CD8-positive, alpha-beta memory T cell (primary cell): ENCODE data around the gene PAK6. TPM values are rescaled to one million over a fixed set of nuclear protein-coding genes. Genes with fewer than 3 reads are reported as not detected.

ENCODE experiments used
- CTCF ChIA-PET: fragments of 350-600 bp; sonication (Branson Sonifier 250); formaldehyde crosslinking; loops from one replicate; lab custom pipeline; 2021; ENCODE audit warnings: antibody characterized with exemption; lab: Charles Lee
- POLR2A ChIA-PET: fragments of 350-600 bp; sonication (Branson Sonifier 250); formaldehyde crosslinking; loops from one replicate; lab custom pipeline; 2021; ENCODE audit warnings: antibody characterized with exemption; lab: Charles Lee
- DNase-seq, 5 donors: peaks; one replicate each; pipeline versions ENCODE4 v3.0.0 to v3.0.0-alpha.2; 2020 to 2022; ENCODE audit warnings: mixed read lengths in 1 of 5
- H3K27ac ChIP-seq: one replicate; pipeline ENCODE4 v1.7.0; 2013; ENCODE audit warnings: low read depth, mild to moderate bottlenecking, low read length, moderate library complexity
- H3K27me3 ChIP-seq: 2 replicates; pipeline ENCODE4 v1.7.0; 2013; ENCODE audit warnings: low read length, mild to moderate bottlenecking; ENCODE audit not compliant: insufficient read depth, poor library complexity, severe bottlenecking
- H3K36me3 ChIP-seq: 2 replicates; pipeline ENCODE4 v1.7.0; 2013; ENCODE audit warnings: mild to moderate bottlenecking, low read length, moderate library complexity; ENCODE audit not compliant: insufficient read depth
- H3K4me1 ChIP-seq: 2 replicates; pipeline ENCODE4 v1.7.0; 2013; ENCODE audit warnings: mild to moderate bottlenecking, low read length, moderate library complexity; ENCODE audit not compliant: insufficient read depth
- H3K4me3 ChIP-seq: 2 replicates; pipeline ENCODE4 v1.7.0; 2013; ENCODE audit warnings: mild to moderate bottlenecking, low read length
- H3K9me3 ChIP-seq: 2 replicates; pipeline ENCODE4 v1.7.0; 2013; ENCODE audit warnings: mild to moderate bottlenecking, low read length
- H3K27ac Mint-ChIP-seq, 8 donors: one replicate each; pipeline ENCODE4 v1.8.0; 2020 to 2021; ENCODE audit warnings: mixed read lengths in 8 of 8, mild to moderate bottlenecking in 6 of 8, inconsistent platforms in 3 of 8, moderate library complexity in 3 of 8
- H3K27me3 Mint-ChIP-seq, 2 donors: one replicate each; pipeline ENCODE4 v1.8.0; 2020 to 2021; ENCODE audit warnings: mixed read lengths in 2 of 2, mild to moderate bottlenecking in 1 of 2, moderate library complexity in 1 of 2
- H3K36me3 Mint-ChIP-seq, 3 donors: one replicate each; pipeline ENCODE4 v1.8.0; 2020 to 2021; ENCODE audit warnings: mixed read lengths in 3 of 3, inconsistent platforms in 1 of 3, mild to moderate bottlenecking in 1 of 3
- H3K4me1 Mint-ChIP-seq, 3 donors: one replicate each; pipeline ENCODE4 v1.8.0; 2020 to 2021; ENCODE audit warnings: mixed read lengths in 3 of 3, inconsistent platforms in 1 of 3, mild to moderate bottlenecking in 1 of 3
- H3K4me3 Mint-ChIP-seq, 7 donors: one replicate each; pipeline ENCODE4 v1.8.0; 2020 to 2021; ENCODE audit warnings: mixed read lengths in 7 of 7, mild to moderate bottlenecking in 6 of 7, moderate library complexity in 4 of 7, inconsistent platforms in 2 of 7
- H3K9me3 Mint-ChIP-seq, 5 donors: one replicate each; pipeline ENCODE4 v1.8.0; 2020 to 2022; ENCODE audit warnings: mixed read lengths in 5 of 5, mild to moderate bottlenecking in 3 of 5, moderate library complexity in 2 of 5, inconsistent platforms in 1 of 5
- polyA plus RNA-seq: library from polyadenylated mRNA; unstranded; fragments of 300-500 nt; fragmentation: Illumina TruSeq; gene quantifications from one replicate; pipeline ENCODE4 v1.2.3, GENCODE V29; 2021
- total RNA-seq, 2 experiments: library from RNA; stranded (reverse); gene quantifications; one replicate each; pipeline ENCODE4 v1.2.3, GENCODE V29; 2021

The PAK6 gene
- total RNA-seq (1 to 10 TPM; 1.7 to 1.9 TPM), polyA plus RNA-seq (2.8 TPM)

- POLR2A ChIA-PET = no interaction called here
- H3K27ac ChIP-seq = no peak within 1 kb of the TSS
- H3K9me3 ChIP-seq = no peaks in the 10 kb centered on the region
- H3K9me3 Mint-ChIP-seq = no peaks in the 10 kb centered on the region
- H3K36me3 ChIP-seq = no peaks in the 10 kb centered on the region
- peaks cover 3% of the 10 kb centered on the region for H3K27me3 ChIP-seq
- CTCF ChIA-PET = interaction anchor here (1.1 to 3.0 kb wide), 2 partner anchors 21 to 38 kb away, joined by 3 to 12 read pairs; no protein-coding TSS in a partner anchor
- H3K27ac Mint-ChIP-seq = peak within 1 kb of the TSS in 2 of 8 donors; percentile 29 to 37
- peak within 1 kb of the TSS in 3 of 7 donors; percentile 32 to 54 (median 53) for H3K4me3 Mint-ChIP-seq
- peaks cover 5% of the 10 kb centered on the region for H3K4me1 ChIP-seq
- H3K36me3 Mint-ChIP-seq = peaks cover 0 to 2% (median 0%) of the 10 kb centered on the region in 3 donors
- H3K4me1 Mint-ChIP-seq = peaks cover 2 to 15% (median 6%) of the 10 kb centered on the region in 3 donors
- DNase-seq = peak in 3 of 5 donors; percentile 13 to 44 (median 16)
- H3K4me3 ChIP-seq = no peak within 1 kb of the TSS
- peaks cover 13 to 23% of the 10 kb centered on the region in 2 donors for H3K27me3 Mint-ChIP-seq
Observed at GRCh38 chr15:40238532-40239403, at the start of gene PAK6. TSS of gene PAK6 (plus strand) at chr15:40239063. CDS start at chr15:40264786, 25,723 bp downstream.

- H3K4me1 ChIP-seq = no peaks in the 10 kb centered on the region
- no peaks in the 10 kb centered on the region for H3K27me3 Mint-ChIP-seq
- no peak overlapping the region for H3K27ac Mint-ChIP-seq
- peaks cover 0 to 12% (median 0%) of the 10 kb centered on the region in 3 donors for H3K4me1 Mint-ChIP-seq
- H3K4me3 Mint-ChIP-seq = no peak overlapping the region
- H3K9me3 Mint-ChIP-seq = no peaks in the 10 kb centered on the region
- no peaks in the 10 kb centered on the region for H3K36me3 ChIP-seq
- no peak overlapping the region for H3K4me3 ChIP-seq
- H3K36me3 Mint-ChIP-seq = no peaks in the 10 kb centered on the region
- ChIA-PET CTCF (no interaction called here), POLR2A (no interaction called here)
- H3K27ac ChIP-seq = no peak overlapping the region
- no peaks in the 10 kb centered on the region for H3K9me3 ChIP-seq
- H3K27me3 ChIP-seq = no peaks in the 10 kb centered on the region
- DNase-seq = no peak
Observed at GRCh38 chr15:40190591-40190990, 48.3 kb upstream of the PAK6 start.

GRCh38 chr15:40192942-40193341 lies 45.9 kb upstream of the PAK6 start:
- Mint-ChIP-seq H3K9me3 (no peaks in the 10 kb centered on the region), H3K4me1 (peaks cover 15 to 30% (median 17%) of the 10 kb centered on the region in 3 donors), H3K36me3 (peaks cover 0 to 1% (median 0%) of the 10 kb centered on the region in 3 donors), H3K27me3 (no peaks in the 10 kb centered on the region), H3K27ac (no peak overlapping the region), H3K4me3 (no peak overlapping the region)
- Histone ChIP-seq H3K4me3 (no peak overlapping the region), H3K27ac (no peak overlapping the region), H3K9me3 (no peaks in the 10 kb centered on the region), H3K36me3 (no peaks in the 10 kb centered on the region), H3K27me3 (no peaks in the 10 kb centered on the region), H3K4me1 (peaks cover 12% of the 10 kb centered on the region)
- POLR2A ChIA-PET = no interaction called here
- CTCF ChIA-PET = no interaction called here
- DNase-seq = no peak

GRCh38 chr15:40197434-40197833 lies 41.4 kb upstream of the PAK6 start:
- Histone ChIP-seq H3K27ac (no peak overlapping the region), H3K4me1 (peaks cover 13% of the 10 kb centered on the region), H3K27me3 (no peaks in the 10 kb centered on the region), H3K36me3 (no peaks in the 10 kb centered on the region), H3K4me3 (no peak overlapping the region), H3K9me3 (no peaks in the 10 kb centered on the region)
- CTCF ChIA-PET = interaction anchor here (1.1 to 2.9 kb wide), 5 partner anchors 20 to 365 kb away, joined by 3 to 10 read pairs (median 3); partner anchors contain the start of gene BMF
- POLR2A ChIA-PET = no interaction called here
- peak in 2 of 5 donors; percentile 5 to 18 for DNase-seq
- peak overlapping the region in 6 of 7 donors; percentile 45 to 78 (median 55) for H3K4me3 Mint-ChIP-seq
- no peaks in the 10 kb centered on the region for H3K27me3 Mint-ChIP-seq
- H3K36me3 Mint-ChIP-seq = peaks cover 0 to 1% (median 0%) of the 10 kb centered on the region in 3 donors
- peaks cover 24 to 45% (median 31%) of the 10 kb centered on the region in 3 donors for H3K4me1 Mint-ChIP-seq
- peak overlapping the region in 6 of 8 donors; percentile 26 to 89 (median 50) for H3K27ac Mint-ChIP-seq
- H3K9me3 Mint-ChIP-seq = no peaks in the 10 kb centered on the region

GRCh38 chr15:40198355-40199085 lies 40.3 kb upstream of the PAK6 start:
- DNase-seq = no peak
- Mint-ChIP-seq H3K27ac (peak overlapping the region in 3 of 8 donors; percentile 8 to 29 (median 23)), H3K9me3 (no peaks in the 10 kb centered on the region), H3K4me1 (peaks cover 24 to 45% (median 31%) of the 10 kb centered on the region in 3 donors), H3K36me3 (peaks cover 0 to 1% (median 0%) of the 10 kb centered on the region in 3 donors), H3K27me3 (no peaks in the 10 kb centered on the region), H3K4me3 (peak overlapping the region in 1 of 7 donors; percentile 38)
- Histone ChIP-seq H3K9me3 (no peaks in the 10 kb centered on the region), H3K4me3 (no peak overlapping the region), H3K27me3 (no peaks in the 10 kb centered on the region), H3K27ac (no peak overlapping the region), H3K4me1 (peaks cover 13% of the 10 kb centered on the region), H3K36me3 (no peaks in the 10 kb centered on the region)
- CTCF ChIA-PET = interaction anchor here (1.1 to 2.9 kb wide), 6 partner anchors 12 to 366 kb away, joined by 3 to 10 read pairs (median 4); no protein-coding TSS in a partner anchor
- POLR2A ChIA-PET = interaction anchor here (0.7 kb wide), 1 partner anchor 118 kb away, joined by 5 read pairs; no protein-coding TSS in a partner anchor

GRCh38 chr15:40204100-40204499 lies 34.8 kb upstream of the PAK6 start:
- H3K27ac Mint-ChIP-seq = no peak overlapping the region
- DNase-seq = no peak
- ChIA-PET POLR2A (no interaction called here), CTCF (interaction anchor here (1.3 kb wide), 1 partner anchor 13 kb away, joined by 4 read pairs; no protein-coding TSS in a partner anchor)
- peaks cover 0 to 2% (median 0%) of the 10 kb centered on the region in 3 donors for H3K36me3 Mint-ChIP-seq
- no peaks in the 10 kb centered on the region for H3K9me3 Mint-ChIP-seq
- Histone ChIP-seq H3K36me3 (no peaks in the 10 kb centered on the region), H3K4me3 (no peak overlapping the region), H3K27ac (no peak overlapping the region), H3K9me3 (no peaks in the 10 kb centered on the region), H3K4me1 (no peaks in the 10 kb centered on the region), H3K27me3 (no peaks in the 10 kb centered on the region)
- H3K4me1 Mint-ChIP-seq = peaks cover under 1 to 3% (median 2%) of the 10 kb centered on the region in 3 donors
- H3K4me3 Mint-ChIP-seq = no peak overlapping the region
- H3K27me3 Mint-ChIP-seq = no peaks in the 10 kb centered on the region

DNA sequence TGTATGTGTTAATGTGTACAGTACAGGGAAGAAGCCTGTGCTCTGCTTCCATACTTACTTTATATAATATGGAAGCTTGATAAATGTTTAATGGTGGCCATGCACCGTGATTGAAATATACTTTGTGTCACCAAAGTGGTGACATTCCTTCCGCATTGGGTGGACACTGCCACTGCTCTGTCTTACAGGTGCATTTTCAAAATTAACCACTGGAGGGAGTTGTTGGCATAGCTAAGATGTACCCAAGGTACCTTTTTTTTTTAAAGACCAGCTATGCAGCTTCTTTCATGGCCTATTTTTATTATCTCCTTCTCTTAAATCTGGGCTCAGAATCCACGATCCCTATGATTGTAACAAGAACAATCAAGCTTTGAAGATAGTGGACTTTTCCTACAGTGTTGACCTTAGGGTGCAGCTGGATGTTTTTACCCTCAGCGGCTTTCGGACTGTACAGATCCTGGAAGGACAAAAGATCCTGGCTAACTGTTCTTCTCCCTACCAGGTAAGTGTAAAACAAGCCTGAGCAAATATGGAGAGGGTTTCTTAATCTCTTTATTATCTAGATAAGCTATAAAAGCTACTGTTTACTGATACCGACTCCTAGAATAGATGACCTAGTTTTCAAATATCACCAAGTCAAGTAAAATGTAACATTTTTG lies 21.6 kb upstream of the PAK6 start:
- Mint-ChIP-seq H3K27ac (no peak overlapping the region), H3K36me3 (no peaks in the 10 kb centered on the region), H3K4me1 (no peaks in the 10 kb centered on the region), H3K27me3 (no peaks in the 10 kb centered on the region), H3K9me3 (no peaks in the 10 kb centered on the region), H3K4me3 (no peak overlapping the region)
- ChIA-PET CTCF (interaction anchor here (0.6 to 4.9 kb wide), 31 partner anchors 10 to 460 kb away, joined by 3 to 103 read pairs (median 4); partner anchors contain the start of genes IVD, PAK6 and PLCB2), POLR2A (interaction anchor here (1.4 kb wide), 1 partner anchor 57 kb away, joined by 4 read pairs; no protein-coding TSS in a partner anchor)
- Histone ChIP-seq H3K27me3 (no peaks in the 10 kb centered on the region), H3K27ac (no peak overlapping the region), H3K4me1 (no peaks in the 10 kb centered on the region), H3K36me3 (no peaks in the 10 kb centered on the region), H3K4me3 (no peak overlapping the region), H3K9me3 (no peaks in the 10 kb centered on the region)
- DNase-seq = peak in 4 of 5 donors; percentile 13 to 64 (median 59)
